ENCODE measurements around the gene TMEM69. TPM values are rescaled to one million over a fixed set of nuclear protein-coding genes. Genes with fewer than 3 reads are reported as not detected.

TMEM69 gene
- total RNA-seq, 1 experiment from 2014 or later = 49.4 TPM

DNA sequence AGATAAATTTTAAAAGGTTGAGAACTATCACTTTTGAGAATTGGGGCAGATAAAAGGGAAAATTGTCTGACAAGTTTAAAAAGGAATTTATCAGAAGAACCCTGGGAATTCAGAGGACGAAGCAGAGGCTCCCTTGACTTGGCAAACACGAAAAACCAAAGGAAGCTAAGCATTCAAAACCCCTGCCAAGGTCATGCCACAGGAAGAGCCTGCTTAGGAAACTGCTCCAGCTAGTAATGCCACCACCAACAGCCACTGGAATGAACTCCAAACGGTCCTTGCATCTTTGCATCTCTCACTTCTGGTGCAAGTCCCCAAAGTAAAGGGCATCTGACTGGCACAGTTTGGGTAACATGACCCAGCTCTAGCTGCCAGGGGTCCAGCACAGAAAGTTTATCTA lies 8.9 kb upstream of the TMEM69 start:
- Histone ChIP-seq H2AFZ (no peak overlapping the region), H4K20me1 (ENCODE audit: insufficient read depth) (peaks cover 87% of the 10 kb centered on the region), H3K4me3 (no peak overlapping the region), H3K4me2 (no peak overlapping the region), H3K27ac (no peak overlapping the region), H3K9me2 (ENCODE audit: insufficient read depth) (no peaks in the 10 kb centered on the region), H3K36me3 (ENCODE audit: low read depth) (0 out of 2 replicates have a peak, but pooled peaks cover 11% of the 10 kb centered on the region), H3K4me1 (replicated peaks; ENCODE audit: insufficient read depth) (peaks cover under 1% of the 10 kb centered on the region; the same call in 1 of the 2 replicates), H3F3A (ENCODE audit: insufficient read depth, low read depth) (no peaks in the 10 kb centered on the region), H3K9me3 (ENCODE audit: insufficient read depth, low read depth) (no peaks in the 10 kb centered on the region), H3K27me3 (ENCODE audit: insufficient read depth, low read depth) (no peaks in the 10 kb centered on the region), H3K79me2 (ENCODE audit: low read depth) (peaks cover 99% of the 10 kb centered on the region)
- no peak for DNase-seq
- no TSS peak for BruUV-seq (replicated peaks)
- ChIA-PET POLR2A (ENCODE audit: unreplicated experiment) (interaction anchor here (1.2 kb wide), 1 partner anchor 12 kb away, joined by 8 read pairs; no protein-coding TSS in a partner anchor), CTCF (no interaction called here)
- TF ChIP-seq, protein P1, sequence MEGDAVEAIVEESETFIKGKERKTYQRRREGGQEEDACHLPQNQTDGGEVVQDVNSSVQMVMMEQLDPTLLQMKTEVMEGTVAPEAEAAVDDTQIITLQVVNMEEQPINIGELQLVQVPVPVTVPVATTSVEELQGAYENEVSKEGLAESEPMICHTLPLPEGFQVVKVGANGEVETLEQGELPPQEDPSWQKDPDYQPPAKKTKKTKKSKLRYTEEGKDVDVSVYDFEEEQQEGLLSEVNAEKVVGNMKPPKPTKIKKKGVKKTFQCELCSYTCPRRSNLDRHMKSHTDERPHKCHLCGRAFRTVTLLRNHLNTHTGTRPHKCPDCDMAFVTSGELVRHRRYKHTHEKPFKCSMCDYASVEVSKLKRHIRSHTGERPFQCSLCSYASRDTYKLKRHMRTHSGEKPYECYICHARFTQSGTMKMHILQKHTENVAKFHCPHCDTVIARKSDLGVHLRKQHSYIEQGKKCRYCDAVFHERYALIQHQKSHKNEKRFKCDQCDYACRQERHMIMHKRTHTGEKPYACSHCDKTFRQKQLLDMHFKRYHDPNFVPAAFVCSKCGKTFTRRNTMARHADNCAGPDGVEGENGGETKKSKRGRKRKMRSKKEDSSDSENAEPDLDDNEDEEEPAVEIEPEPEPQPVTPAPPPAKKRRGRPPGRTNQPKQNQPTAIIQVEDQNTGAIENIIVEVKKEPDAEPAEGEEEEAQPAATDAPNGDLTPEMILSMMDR (conservative IDR thresholded peaks at IDR 0.05) = no peak
- TF ChIP-seq EZH2 (IDR thresholded peaks at IDR 0.05; ENCODE audit: low read depth) = no peak
- intact Hi-C loops (cut with micrococcal nuclease; ENCODE audit: unreplicated experiment) = no loop called here

DNA sequence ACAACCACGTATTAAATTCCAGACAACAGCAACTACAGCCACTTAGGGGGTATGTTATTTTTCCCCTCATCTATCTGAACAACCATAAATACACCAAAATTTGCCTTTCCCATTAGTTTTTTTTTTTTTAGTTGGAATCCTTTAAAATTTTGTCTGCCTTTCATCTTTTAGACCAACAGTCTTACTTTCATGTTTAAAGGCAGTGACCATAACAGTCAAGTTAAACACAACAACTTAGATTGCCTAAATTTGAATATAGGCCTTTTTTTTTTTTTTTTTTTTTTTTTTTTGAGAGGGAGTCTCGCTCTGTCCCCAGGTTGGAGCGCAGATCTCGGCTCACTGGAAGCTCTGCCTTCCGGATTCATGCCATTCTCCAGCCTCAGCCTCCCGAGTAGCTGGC lies 5.0 kb upstream of the TMEM69 start:
- no peak overlapping the region for H3K27ac ChIP-seq
- POLR2A ChIA-PET (ENCODE audit: unreplicated experiment) = no interaction called here
- intact Hi-C loops (cut with micrococcal nuclease; ENCODE audit: unreplicated experiment) = loop anchor here (10.0 kb wide), 2 partner anchors 562 to 1008 kb away; partner anchors contain the start of genes ARMH1, RAD54L and TMEM53

DNA sequence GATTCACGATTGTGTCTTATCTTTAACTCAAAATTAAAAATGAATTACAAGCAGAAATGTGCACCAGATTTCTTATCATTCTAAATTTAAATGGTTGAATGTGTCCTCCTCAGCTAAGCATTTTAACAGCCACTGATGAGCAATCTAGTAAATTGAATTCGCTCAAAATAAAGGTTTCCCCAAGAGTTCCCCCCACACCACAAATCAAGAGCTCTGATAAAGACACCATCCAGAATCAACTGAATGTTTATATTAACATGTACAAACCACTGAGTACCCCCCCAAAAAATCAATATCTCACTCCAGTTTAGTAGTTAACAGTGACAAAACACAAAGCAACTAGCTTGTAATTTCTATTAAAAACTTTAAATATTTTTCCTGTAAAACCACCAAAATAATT lies 3.6 kb upstream of the TMEM69 start:
- 0 out of 2 replicates have a peak, but pooled peaks cover 6% of the 10 kb centered on the region for H3K36me3 ChIP-seq (ENCODE audit: low read depth)
- DNase-seq = no peak
- H3K27ac ChIP-seq = no peak overlapping the region
- H3F3A ChIP-seq (ENCODE audit: insufficient read depth, low read depth) = peaks cover 18% of the 10 kb centered on the region
- H3K79me2 ChIP-seq (ENCODE audit: low read depth) = peaks cover 88% of the 10 kb centered on the region
- H3K4me2 ChIP-seq = peak overlapping the region; percentile 91
- H2AFZ ChIP-seq = no peak overlapping the region
- H3K27me3 ChIP-seq (ENCODE audit: insufficient read depth, low read depth) = no peaks in the 10 kb centered on the region
- CTCF ChIA-PET = no interaction called here
- H3K4me3 ChIP-seq = peak overlapping the region; percentile 94; the same call in 1 of the 2 replicates
- H4K20me1 ChIP-seq (ENCODE audit: insufficient read depth) = peaks cover 49% of the 10 kb centered on the region
- no TSS peak for BruUV-seq (replicated peaks)
- intact Hi-C loops (cut with micrococcal nuclease; ENCODE audit: unreplicated experiment) = loop anchor here (10.0 kb wide), 2 partner anchors 560 to 1010 kb away; partner anchors contain the start of genes ARMH1, RAD54L and TMEM53
- POLR2A ChIA-PET (ENCODE audit: unreplicated experiment) = interaction anchor here (0.7 kb wide), 1 partner anchor 116 kb away, joined by 5 read pairs; no protein-coding TSS in a partner anchor
- H3K9me2 ChIP-seq (ENCODE audit: insufficient read depth) = no peaks in the 10 kb centered on the region
- no peaks in the 10 kb centered on the region for H3K9me3 ChIP-seq (ENCODE audit: insufficient read depth, low read depth)
- H3K4me1 ChIP-seq (replicated peaks; ENCODE audit: insufficient read depth) = peaks cover 13% of the 10 kb centered on the region
- no peak for TF ChIP-seq EZH2 (IDR thresholded peaks at IDR 0.05; ENCODE audit: low read depth)
- TF ChIP-seq, protein P1 (conservative IDR thresholded peaks at IDR 0.05) = no peak

More for the DNA sequence above, 5.0 kb upstream of the TMEM69 start:
- no peak for DNase-seq
- H3K9me3 ChIP-seq (ENCODE audit: insufficient read depth, low read depth) = no peaks in the 10 kb centered on the region
- H3K36me3 ChIP-seq (ENCODE audit: low read depth) = 0 out of 2 replicates have a peak, but pooled peaks cover 6% of the 10 kb centered on the region
- H3K27me3 ChIP-seq (ENCODE audit: insufficient read depth, low read depth) = no peaks in the 10 kb centered on the region
- H3K79me2 ChIP-seq (ENCODE audit: low read depth) = peaks cover 89% of the 10 kb centered on the region
- BruUV-seq (replicated peaks) = no TSS peak
- peaks cover 8% of the 10 kb centered on the region for H3K4me1 ChIP-seq (replicated peaks; ENCODE audit: insufficient read depth)
- H3K9me2 ChIP-seq (ENCODE audit: insufficient read depth) = no peaks in the 10 kb centered on the region
- H3K4me3 ChIP-seq = no peak overlapping the region
- peaks cover 7% of the 10 kb centered on the region; the same call in 1 of the 2 replicates for H3F3A ChIP-seq (ENCODE audit: insufficient read depth, low read depth)
- no peak overlapping the region for H2AFZ ChIP-seq
- TF ChIP-seq, protein P1 (conservative IDR thresholded peaks at IDR 0.05) = no peak
- TF ChIP-seq EZH2 (IDR thresholded peaks at IDR 0.05; ENCODE audit: low read depth) = no peak
- peaks cover 64% of the 10 kb centered on the region for H4K20me1 ChIP-seq (ENCODE audit: insufficient read depth)
- H3K4me2 ChIP-seq = peak overlapping the region; percentile 29; the same call in 1 of the 2 replicates
- CTCF ChIA-PET = interaction anchor here (0.6 kb wide), 1 partner anchor 25 kb away, joined by 3 read pairs; no protein-coding TSS in a partner anchor
